ACHN (cell line): ENCODE data around the gene HS6ST3.
"Not testable (repeated sequence)": the region's sequence is repeated elsewhere in the genome, so short reads cannot be mapped to it uniquely, and the experiment has no call there.

Source experiments
- DNase-seq: peaks from one replicate; pipeline ENCODE4 v3.0.0-alpha.2; 2015
- in situ Hi-C: cut with HindIII; loops from 2 replicates; pipeline ENCODE4 v1.10.0; 2017; ENCODE audit warnings: low sequenced_read_pairs, low pct_ligation_motif_present, low pct_unique_long_range_greater_than_20kb

The HS6ST3 gene

GRCh38 chr13:96089749-96090239 is at the start of gene HS6ST3:
Gene HS6ST3, plus strand, starts transcription at chr13:96090107.
- in situ Hi-C loops = no loop called here
- peak; percentile 13 for DNase-seq

GRCh38 chr13:96041326-96042110 is 48.4 kb upstream of the HS6ST3 start:
- DNase-seq = no peak
- in situ Hi-C loops = no loop called here

- in situ Hi-C loops = no loop called here
- no peak for DNase-seq
These were observed 45.7 kb upstream of the HS6ST3 start for GRCh38 chr13:96044238-96044637.

GRCh38 chr13:96046449-96047126 is 43.3 kb upstream of the HS6ST3 start:
- in situ Hi-C loops, DNase-seq: not testable (repeated sequence)

- in situ Hi-C loops, DNase-seq: not testable (repeated sequence)
These were observed 39.0 kb upstream of the HS6ST3 start for GRCh38 chr13:96050955-96051354.

- DNase-seq, in situ Hi-C loops: not testable (repeated sequence)
These were observed 38.4 kb upstream of the HS6ST3 start for GRCh38 chr13:96051491-96051890.

- in situ Hi-C loops = not testable (repeated sequence)
These were observed 38.0 kb upstream of the HS6ST3 start for GRCh38 chr13:96051946-96052345.

GRCh38 chr13:96052656-96053002 is 37.3 kb upstream of the HS6ST3 start:
- DNase-seq = peak; percentile 59

More at GRCh38 chr13:96051946-96052345, 38.0 kb upstream of the HS6ST3 start:
- DNase-seq = not testable (repeated sequence)

GRCh38 chr13:96053003-96053703 is 36.8 kb upstream of the HS6ST3 start, which contains the start of gene UGGT2:
Gene UGGT2, minus strand, starts transcription at chr13:96053401. Its CDS starts 89 bp downstream, at chr13:96053312.
- DNase-seq = peak; percentile 93
- in situ Hi-C loops = no loop called here

More at GRCh38 chr13:96052656-96053002, 37.3 kb upstream of the HS6ST3 start:
- in situ Hi-C loops = no loop called here

- in situ Hi-C loops = no loop called here
- no peak for DNase-seq
These were observed 24.1 kb upstream of the HS6ST3 start for GRCh38 chr13:96065849-96066248.

- in situ Hi-C loops = no loop called here
- no peak for DNase-seq
These were observed 21.2 kb upstream of the HS6ST3 start for GRCh38 chr13:96068729-96069128.

GRCh38 chr13:96071504-96071903 is 18.4 kb upstream of the HS6ST3 start:
- in situ Hi-C loops = no loop called here
- no peak for DNase-seq

- no peak for DNase-seq
- in situ Hi-C loops = no loop called here
These were observed 17.5 kb upstream of the HS6ST3 start for GRCh38 chr13:96072392-96072791.

- DNase-seq = peak; percentile 25
- in situ Hi-C loops = no loop called here
These were observed 13.9 kb upstream of the HS6ST3 start for GRCh38 chr13:96075953-96076543.

GRCh38 chr13:96080676-96081075 is 9.2 kb upstream of the HS6ST3 start:
- in situ Hi-C loops = no loop called here
- no peak for DNase-seq

GRCh38 chr13:96081888-96082287 is 8.0 kb upstream of the HS6ST3 start:
- in situ Hi-C loops = no loop called here
- no peak for DNase-seq

GRCh38 chr13:96082640-96083039 is 7.3 kb upstream of the HS6ST3 start:
- no peak for DNase-seq
- in situ Hi-C loops = no loop called here

GRCh38 chr13:96086736-96087135 is 3.2 kb upstream of the HS6ST3 start:
- in situ Hi-C loops = no loop called here
- DNase-seq = no peak

- no peak for DNase-seq
- in situ Hi-C loops = no loop called here
These were observed 768 bp upstream of the HS6ST3 start for GRCh38 chr13:96089139-96089538.
